K562 (cell line): Measurements from ENCODE around the gene KRT1. TPM values are rescaled to one million over a fixed set of nuclear protein-coding genes. Genes with fewer than 3 reads are reported as not detected.

ENCODE experiments used
- ATAC-seq: fragments of 200-7000 bp; cut with Tn5 transposase; 3 replicates; pipeline ENCODE4 v1.9.1; 2020; ENCODE audit warnings: moderate library complexity
- BruUV-seq: library from RNA; stranded (reverse); fragments of 400-500 nt; replicated peaks from 2 replicates; lab custom pipeline; 2021; lab: Mats Ljungman, UMichigan
- CTCF ChIA-PET: fragments of 300-600 bp; formaldehyde crosslinking; extraction: SDS; loops from one replicate; lab custom pipeline; 2021; ENCODE audit warnings: low intra/inter-chr PET ratio; lab: Yijun Ruan, JAX
- POLR2A ChIA-PET: fragments of 300-600, 350-650 bp; sonication (Branson Sonifier 250); formaldehyde crosslinking; extraction: SDS; loops from one replicate; lab custom pipeline; 2021; ENCODE audit warnings: antibody characterized with exemption, inconsistent platforms; lab: Yijun Ruan, JAX
- DNase-seq, 4 experiments: peaks; one replicate each; pipeline versions ENCODE4 v3.0.0 to v3.0.0-alpha.2; 2011 to 2018; ENCODE audit warnings: low spot score in 3 of 4, mixed read lengths in 3 of 4; ENCODE audit errors: extremely low read depth in 1 of 4
- FAIRE-seq: peaks from 2 replicates; lab custom pipeline; 2011; peaks lifted over from hg19 to GRCh38; lab: Jason Lieb, UNC
- H2AFZ ChIP-seq: 2 replicates; pipeline ENCODE4 v1.6.0; 2011; ENCODE audit warnings: low read depth, low read length, control low read depth, inconsistent platforms
- H3K27ac ChIP-seq: fragments of 200-600 bp; 3 replicates; pipeline ENCODE4 v1.8.0; 2011; ENCODE audit warnings: low read depth, mild to moderate bottlenecking, control low read depth, inconsistent platforms, low read length, moderate library complexity, mixed read lengths; ENCODE audit errors: extremely low read depth
- H3K27me3 ChIP-seq, 2 experiments: fragments of 300-600 bp in 1 of 2; 2 replicates in 1 of 2; 3 replicates in 1 of 2; pipeline versions ENCODE4 v1.6.0 to v1.8.0; 2011; ENCODE audit warnings: inconsistent platforms in 2 of 2, low read length in 2 of 2, mild to moderate bottlenecking in 1 of 2, mixed read lengths in 1 of 2, moderate library complexity in 1 of 2; ENCODE audit not compliant: control insufficient read depth in 2 of 2, insufficient read depth in 2 of 2
- H3K36me3 ChIP-seq: fragments of 300-600 bp; 3 replicates; pipeline ENCODE4 v1.8.0; 2011; ENCODE audit warnings: mild to moderate bottlenecking, low read length, inconsistent platforms; ENCODE audit not compliant: control insufficient read depth, insufficient read depth
- H3K4me1 ChIP-seq, 2 experiments: fragments of 200-600 bp in 1 of 2; replicated peaks in 1 of 2; 2 replicates in 1 of 2; 3 replicates in 1 of 2; pipeline versions ENCODE4 v1.5.1 to v1.8.0; 2011; ENCODE audit warnings: inconsistent platforms in 2 of 2, low read length in 2 of 2, mild to moderate bottlenecking in 1 of 2, mixed read lengths in 1 of 2, moderate library complexity in 1 of 2; ENCODE audit not compliant: control insufficient read depth in 2 of 2, insufficient read depth in 2 of 2
- H3K4me2 ChIP-seq: 2 replicates; pipeline ENCODE4 v1.6.1; 2011; ENCODE audit warnings: low read length, control low read depth, inconsistent platforms, mixed read lengths; ENCODE audit not compliant: insufficient read depth
- H3K4me3 ChIP-seq: fragments of 200-600 bp; sonication (generic), shearing (Covaris generic); 2 replicates; pipeline ENCODE4 v1.5.1; 2016; ENCODE audit warnings: control low read depth, inconsistent platforms
- H3K79me2 ChIP-seq: fragments of 200-600 bp; 3 replicates; pipeline ENCODE4 v1.8.0; 2011; ENCODE audit warnings: low read length, inconsistent platforms; ENCODE audit not compliant: control insufficient read depth, insufficient read depth
- H3K9ac ChIP-seq, 2 experiments: 2 replicates each; pipeline versions ENCODE4 v1.6.0 to v1.6.1; 2011; ENCODE audit warnings: low read depth in 2 of 2, low read length in 2 of 2, control low read depth in 1 of 2, inconsistent platforms in 1 of 2, mild to moderate bottlenecking in 1 of 2, mixed read lengths in 1 of 2; ENCODE audit not compliant: insufficient read depth in 1 of 2
- H3K9me1 ChIP-seq: one replicate; pipeline ENCODE4 v1.6.0; 2011; ENCODE audit warnings: inconsistent platforms, mild to moderate bottlenecking, low read length, moderate library complexity; ENCODE audit not compliant: control insufficient read depth, insufficient read depth
- H3K9me3 ChIP-seq: replicated peaks from 2 replicates; pipeline ENCODE4 v1.5.1; 2011; ENCODE audit warnings: low read depth, low read length, inconsistent platforms; ENCODE audit not compliant: control insufficient read depth, insufficient read depth
- H4K20me1 ChIP-seq: replicated peaks from 2 replicates; pipeline ENCODE4 v1.6.1; 2011; ENCODE audit warnings: low read length, inconsistent platforms, mixed read lengths; ENCODE audit not compliant: control insufficient read depth, insufficient read depth
- ARID1B ChIP-seq: fragments of 450-650 bp; IDR thresholded peaks from 2 replicates; pipeline ENCODE4 v1.6.1; 2016; ENCODE audit warnings: antibody characterized with exemption, mild to moderate bottlenecking, inconsistent platforms
- CBFA2T3 ChIP-seq: fragments of 450-650 bp; IDR thresholded peaks from 2 replicates; pipeline ENCODE4 v1.6.1; 2017
- ESRRA ChIP-seq: fragments of 450-650 bp; IDR thresholded peaks from 2 replicates; pipeline ENCODE4 v1.6.1; 2014; ENCODE audit warnings: low read depth, mild to moderate bottlenecking, moderate library complexity, borderline replicate concordance
- EWSR1 ChIP-seq: fragments of 450-650 bp; IDR thresholded peaks from 2 replicates; pipeline ENCODE4 v1.6.1; 2018; ENCODE audit warnings: borderline replicate concordance, mild to moderate bottlenecking, low read depth, moderate library complexity; ENCODE audit not compliant: partially characterized antibody
- ILK ChIP-seq: fragments of 450-650 bp; IDR thresholded peaks from 2 replicates; pipeline ENCODE4 v1.6.1; 2016; ENCODE audit warnings: missing genetic modification characterization, low read depth, mild to moderate bottlenecking, missing compliant biosample characterization, moderate library complexity, borderline replicate concordance
- KDM1A ChIP-seq, 2 experiments: fragments of 450-650 bp; IDR thresholded peaks; 2 replicates each; pipeline ENCODE4 v1.6.1; 2016; ENCODE audit warnings: mild to moderate bottlenecking in 2 of 2
- MAZ ChIP-seq, 2 experiments: fragments of 450-650 bp in 1 of 2; sonication (generic) in 1 of 2; formaldehyde crosslinking; IDR thresholded peaks in 1 of 2; conservative IDR thresholded peaks in 1 of 2; 2 replicates each; pipeline versions ENCODE4 v1.4.0 to v1.5.0; 2020; ENCODE audit warnings: mild to moderate bottlenecking in 1 of 2, missing genetic modification reagents in 1 of 2
- MBD1 ChIP-seq: fragments of 250-450 bp; sonication (Bioruptor Pico); IDR thresholded peaks from 2 replicates; pipeline ENCODE4 v1.8.0; 2022; ENCODE audit warnings: inconsistent platforms
- NR1H2 ChIP-seq: sonication (generic); formaldehyde crosslinking; IDR thresholded peaks from 2 replicates; pipeline ENCODE4 v1.4.0; 2020; ENCODE audit warnings: mild to moderate bottlenecking, missing genetic modification reagents
- RNF2 ChIP-seq: sonication (generic); IDR thresholded peaks from 2 replicates; pipeline ENCODE4 v1.6.1; 2016
- RUNX1 ChIP-seq: sonication (generic); IDR thresholded peaks from 2 replicates; pipeline ENCODE4 v1.6.1; 2016; ENCODE audit warnings: antibody characterized with exemption, low read depth
- STAT5A ChIP-seq: IDR thresholded peaks from 2 replicates; pipeline ENCODE4 v1.6.1; 2012; ENCODE audit warnings: low read length, inconsistent platforms, borderline replicate concordance
- TBL1XR1 ChIP-seq, 2 experiments: IDR thresholded peaks; 2 replicates each; pipeline ENCODE4 v1.6.1; 2012; ENCODE audit warnings: improper control_type of control experiment in 2 of 2, low read length in 2 of 2, mild to moderate bottlenecking in 1 of 2
- TCF15 ChIP-seq: fragments of 250-450 bp; sonication (Bioruptor Pico); IDR thresholded peaks from 2 replicates; pipeline ENCODE4 v1.8.0; 2022; ENCODE audit warnings: moderate library complexity, mild to moderate bottlenecking, inconsistent platforms
- TEAD1 ChIP-seq, 2 experiments: fragments of 450-650 bp in 1 of 2; sonication (generic) in 1 of 2; formaldehyde crosslinking; IDR thresholded peaks; 2 replicates each; pipeline versions ENCODE4 v1.4.0 to v1.8.0; 2020 to 2022; ENCODE audit warnings: mild to moderate bottlenecking in 2 of 2, missing genetic modification reagents in 1 of 2
- TOE1 ChIP-seq, 2 experiments: fragments of 450-650 bp in 1 of 2; sonication (generic) in 1 of 2; formaldehyde crosslinking in 1 of 2; IDR thresholded peaks; 2 replicates each; pipeline versions ENCODE4 v1.7.1 to v1.8.0; 2016 to 2022; ENCODE audit warnings: borderline replicate concordance in 2 of 2, mild to moderate bottlenecking in 2 of 2, antibody characterized with exemption in 1 of 2, inconsistent platforms in 1 of 2, low read depth in 1 of 2, missing genetic modification reagents in 1 of 2, moderate library complexity in 1 of 2
- ZNF316 ChIP-seq: fragments of 450-650 bp; IDR thresholded peaks from 2 replicates; pipeline ENCODE4 v1.6.1; 2016
- ZNF395 ChIP-seq: fragments of 200-800 bp; sonication (Bioruptor generic); IDR thresholded peaks from 2 replicates; pipeline ENCODE4 v1.6.1; 2017; ENCODE audit warnings: missing genetic modification characterization, missing compliant biosample characterization
- ZNF75A ChIP-seq: fragments of 450-650 bp; formaldehyde crosslinking; IDR thresholded peaks from 2 replicates; pipeline ENCODE4 v1.4.0; 2020; ENCODE audit warnings: mild to moderate bottlenecking
- ZNF830 ChIP-seq: fragments of 250-450 bp; sonication (Bioruptor Pico); IDR thresholded peaks from 2 replicates; pipeline ENCODE4 v1.5.0; 2021; ENCODE audit warnings: mild to moderate bottlenecking
- WGBS: fragments of 100-300 bp; shearing (Covaris generic); methylation state at CpG from one replicate; pipeline ENCODE4 v1.1.6; 2016; ENCODE audit warnings: low coverage, mixed read lengths; ENCODE audit not compliant: insufficient coverage; ENCODE audit errors: missing lambda C conversion rate; 5-methylcytosine and 5-hydroxymethylcytosine counted together
- in situ Hi-C: fragments of 300-500 bp; cut with MboI; formaldehyde crosslinking; loops from 4 replicates; pipeline ENCODE4 v1.15.0; 2018; ENCODE audit warnings: inconsistent platforms, mixed read lengths
- intact Hi-C: fragments of 100-400 bp; cut with micrococcal nuclease; formaldehyde crosslinking; loops from 2 replicates; pipeline ENCODE4 v1.14.2; 2022
- polyA plus RNA-seq, 8 experiments: library from polyadenylated mRNA; depleted of rRNA in 4 of 8; stranded (reverse) in 5 of 8; unstranded in 3 of 8; fragments of >200 nt; fragmentation: Nextera tagmentation in 2 of 8; fragmentation: Illumina TruSeq in 1 of 8; extraction: Ambion mirVana in 2 of 8; extraction: Trizol in 1 of 8; gene quantifications; 2 replicates each; pipeline versions ENCODE4 v1.2.1 to v1.2.3, GENCODE V29; 2011 to 2014; ENCODE audit warnings: inconsistent platforms in 1 of 8, missing spikeins in 1 of 8
- total RNA-seq, 7 experiments: library from RNA; depleted of rRNA in 6 of 7; stranded (reverse); fragments of >200 nt in 6 of 7; fragmentation: Illumina TruSeq in 2 of 7; extraction: Trizol in 2 of 7; gene quantifications; 2 replicates each; pipeline versions ENCODE4 v1.2.1 to v1.2.3, GENCODE V29; 2011 to 2021; ENCODE audit warnings: low replicate concordance in 1 of 7

The KRT1 gene
- total and polyA plus RNA-seq, 9 of the 15 experiments (the other 6 are each of a cell fraction or from before 2014, with no cell fraction given), result 0.18 TPM; not detected in 8

DNA sequence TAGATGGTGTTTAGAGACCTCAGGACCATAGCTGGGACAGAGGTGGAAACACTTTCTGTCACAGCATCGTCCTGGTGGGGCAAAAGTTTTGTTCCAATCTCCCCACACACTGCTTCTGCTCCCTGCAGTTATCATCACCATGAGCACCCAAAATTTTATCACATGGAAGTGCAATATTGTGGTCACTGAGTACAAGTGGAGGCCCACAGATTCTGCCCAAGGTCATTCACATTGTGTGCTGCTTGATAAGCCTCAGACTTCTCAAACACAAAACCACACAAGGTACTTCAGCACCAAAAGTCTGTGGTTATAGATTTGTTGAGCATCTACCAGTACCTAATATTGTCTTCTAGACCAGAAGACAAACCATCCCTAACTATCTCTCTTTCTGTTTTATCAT lies 23.7 kb upstream of the KRT1 start:
- intact Hi-C loops (no loop called here), in situ Hi-C loops (no loop called here)
- Histone ChIP-seq H3K36me3 (no peaks in the 10 kb centered on the region), H3K27me3 (peaks cover 4 to 41% of the 10 kb centered on the region in 2 experiments; a peak in 4 of 5 replicates), H3K9ac (no peak overlapping the region), H4K20me1 (0 out of 2 replicates have a peak, but pooled peaks cover 5% of the 10 kb centered on the region), H3K27ac (no peak overlapping the region), H3K79me2 (no peaks in the 10 kb centered on the region), H3K4me1 (peaks cover 12 to 14% of the 10 kb centered on the region in 2 experiments; a peak in 3 of 5 replicates), H3K9me3 (no peaks in the 10 kb centered on the region), H3K4me2 (no peak overlapping the region), H2AFZ (no peak overlapping the region), H3K9me1 (no peaks in the 10 kb centered on the region), H3K4me3 (no peak overlapping the region)
- CTCF ChIA-PET, result no interaction called here
- POLR2A ChIA-PET, result no interaction called here
- DNase-seq (peak in 1 of 4 experiments; percentile 54), ATAC-seq (peak; percentile 54; the same call in 2 of the 3 replicates), FAIRE-seq (peak; percentile 35)
- WGBS, result 0% methylated on average over 1 of the region's 1 CpG
- BruUV-seq, result no TSS peak
- TF ChIP-seq CBFA2T3 (peak; percentile 86), NR1H2 (CRISPR knock-in tag) (no peak), TOE1 (IDR thresholded peaks at IDR 0.05; ENCODE audit: borderline replicate concordance) (no peak), TOE1 (CRISPR knock-in tag; IDR thresholded peaks at IDR 0.05; ENCODE audit: borderline replicate concordance, low read depth) (no peak), ZNF75A (CRISPR knock-in tag) (no peak), RNF2 (peak; percentile 47; the same call in 1 of the 2 replicates), ESRRA (peak; percentile 86; the same call in 1 of the 2 replicates), ZNF316 (no peak), TCF15 (CRISPR knock-in tag) (no peak), RUNX1 (0 out of 2 replicates have a peak, but pooled peaks have one; percentile 32), ZNF830 (no peak), TBL1XR1 (IDR thresholded peaks at IDR 0.05; ENCODE audit: low read length in 2 of 2) (peak in 1 of 2 experiments; percentile 34; a peak in 1 of 4 replicates), STAT5A (peak; percentile 31; the same call in 1 of the 2 replicates), MAZ (CRISPR knock-in tag; conservative IDR thresholded peaks at IDR 0.05 in 1 of 2, IDR thresholded peaks at IDR 0.05 in 1 of 2) (peak in 1 of 2 experiments; percentile 32; a peak in 1 of 4 replicates), MBD1 (no peak), ILK (tag) (no peak), TEAD1 (CRISPR knock-in tag; IDR thresholded peaks at IDR 0.05) (0 out of 4 replicates have a peak, but pooled peaks of 1 of the 2 experiments have one; percentile 33), ARID1B (peak; percentile 27; the same call in 1 of the 2 replicates), KDM1A (IDR thresholded peaks at IDR 0.05) (peak; percentile 92 to 93), ZNF395 (CRISPR knock-in tag) (peak; percentile 47; the same call in 1 of the 2 replicates), EWSR1 (no peak)
